ENCODE measurements around the gene PTPRD.

Gene PTPRD

GRCh38 chr9:8309258-8309657 lies 2303.5 kb downstream of the PTPRD start:
- DNase-seq (ENCODE audit: low read depth), result no peak
- in situ Hi-C loops (cut with HindIII; ENCODE audit: low sequenced_read_pairs), result no loop called here
- TF ChIP-seq CTCF (IDR thresholded peaks at IDR 0.05; ENCODE audit: low read depth, low read length, missing control alignments), result no peak
- no peak overlapping the region for H3K4me3 ChIP-seq (ENCODE audit: low read depth, low read length)

- TF ChIP-seq CTCF (IDR thresholded peaks at IDR 0.05; ENCODE audit: low read depth, low read length, missing control alignments), result no peak
- no peak overlapping the region for H3K4me3 ChIP-seq (ENCODE audit: low read depth, low read length)
- no peak for DNase-seq (ENCODE audit: low read depth)
- in situ Hi-C loops (cut with HindIII; ENCODE audit: low sequenced_read_pairs), result no loop called here
Measured at GRCh38 chr9:8304720-8305119, 2308.1 kb downstream of the PTPRD start.

GRCh38 chr9:8301296-8301695 lies 2311.5 kb downstream of the PTPRD start:
- H3K4me3 ChIP-seq (ENCODE audit: low read depth, low read length), result no peak overlapping the region
- in situ Hi-C loops (cut with HindIII; ENCODE audit: low sequenced_read_pairs), result no loop called here
- no peak for DNase-seq (ENCODE audit: low read depth)
- no peak for TF ChIP-seq CTCF (IDR thresholded peaks at IDR 0.05; ENCODE audit: low read depth, low read length, missing control alignments)

GRCh38 chr9:8297047-8297446 lies 2315.8 kb downstream of the PTPRD start:
- no peak overlapping the region for H3K4me3 ChIP-seq (ENCODE audit: low read depth, low read length)
- in situ Hi-C loops (cut with HindIII; ENCODE audit: low sequenced_read_pairs), result no loop called here
- TF ChIP-seq CTCF (IDR thresholded peaks at IDR 0.05; ENCODE audit: low read depth, low read length, missing control alignments), result no peak
- no peak for DNase-seq (ENCODE audit: low read depth)

GRCh38 chr9:8292657-8293056 lies 2320.1 kb downstream of the PTPRD start:
- in situ Hi-C loops (cut with HindIII; ENCODE audit: low sequenced_read_pairs), result no loop called here
- no peak for TF ChIP-seq CTCF (IDR thresholded peaks at IDR 0.05; ENCODE audit: low read depth, low read length, missing control alignments)
- no peak for DNase-seq (ENCODE audit: low read depth)
- no peak overlapping the region for H3K4me3 ChIP-seq (ENCODE audit: low read depth, low read length)

GRCh38 chr9:8289681-8290080 lies 2323.1 kb downstream of the PTPRD start:
- no peak for TF ChIP-seq CTCF (IDR thresholded peaks at IDR 0.05; ENCODE audit: low read depth, low read length, missing control alignments)
- in situ Hi-C loops (cut with HindIII; ENCODE audit: low sequenced_read_pairs), result no loop called here
- DNase-seq (ENCODE audit: low read depth), result no peak
- H3K4me3 ChIP-seq (ENCODE audit: low read depth, low read length), result no peak overlapping the region

- H3K4me3 ChIP-seq (ENCODE audit: low read depth, low read length), result no peak overlapping the region
- in situ Hi-C loops (cut with HindIII; ENCODE audit: low sequenced_read_pairs), result no loop called here
- no peak for TF ChIP-seq CTCF (IDR thresholded peaks at IDR 0.05; ENCODE audit: low read depth, low read length, missing control alignments)
- DNase-seq (ENCODE audit: low read depth), result no peak
Measured at GRCh38 chr9:8287970-8288369, 2324.8 kb downstream of the PTPRD start.
